B cell (primary cell): ENCODE results near the gene MAVS. TPM values are rescaled to one million over a fixed set of nuclear protein-coding genes. Genes with fewer than 3 reads are reported as not detected.

Source experiments
- ATAC-seq: fragments of 200-7000 bp; cut with Tn5 transposase; one replicate; pipeline ENCODE4 v1.10.0; 2021; ENCODE audit warnings: low read depth, mild to moderate bottlenecking, moderate number of reproducible peaks, moderate library complexity
- CTCF ChIA-PET: fragments of 350-600 bp; sonication (Branson Sonifier 250); formaldehyde crosslinking; loops from one replicate; lab custom pipeline; 2021; ENCODE audit warnings: antibody characterized with exemption, inconsistent platforms; lab: Charles Lee
- POLR2A ChIA-PET: fragments of 350-600 bp; sonication (Branson Sonifier 250); formaldehyde crosslinking; loops from one replicate; lab custom pipeline; 2021; ENCODE audit warnings: antibody characterized with exemption; lab: Charles Lee
- DNase-seq: peaks from one replicate; pipeline ENCODE4 v3.0.0; 2013
- H2AFZ ChIP-seq: 2 replicates; pipeline ENCODE4 v1.6.1; 2012; ENCODE audit warnings: mild to moderate bottlenecking, low read depth, low read length; ENCODE audit not compliant: insufficient read depth, poor library complexity, severe bottlenecking
- H3K27ac ChIP-seq, 2 donors: 1 replicate in 1 of 2; 2 replicates in 1 of 2; pipeline ENCODE4 v1.5.1; 2012 to 2013; ENCODE audit warnings: low read length in 2 of 2, mild to moderate bottlenecking in 2 of 2, moderate library complexity in 1 of 2
- H3K27me3 ChIP-seq, 4 experiments: fragments of 200-600 bp in 1 of 4; sonication (generic) in 1 of 4; replicated peaks in 1 of 4; 1 replicate in 2 of 4; 2 replicates in 2 of 4; pipeline versions ENCODE4 v1.6.1 to v1.7.0; 2013 to 2016; ENCODE audit warnings: low read length in 3 of 4, mild to moderate bottlenecking in 2 of 4, mixed read lengths in 1 of 4, moderate library complexity in 1 of 4; ENCODE audit not compliant: insufficient read depth in 4 of 4, control insufficient read depth in 3 of 4; ENCODE audit errors: control extremely low read depth in 1 of 4
- H3K36me3 ChIP-seq, 2 experiments: replicated peaks in 1 of 2; 1 replicate in 1 of 2; 2 replicates in 1 of 2; pipeline versions ENCODE4 v1.6.1 to v1.7.1; 2013; ENCODE audit warnings: low read length in 1 of 2; ENCODE audit not compliant: insufficient read depth in 2 of 2, control insufficient read depth in 1 of 2; ENCODE audit errors: control extremely low read depth in 1 of 2, extremely low read depth in 1 of 2
- H3K4me1 ChIP-seq, 2 donors: fragments of 200-600 bp in 1 of 2; sonication (generic) in 1 of 2; 1 replicate in 1 of 2; 2 replicates in 1 of 2; pipeline versions ENCODE4 v1.5.1 to v1.6.1; 2013 to 2017; ENCODE audit warnings: low read length in 2 of 2; ENCODE audit not compliant: control insufficient read depth in 2 of 2, insufficient read depth in 2 of 2
- H3K4me2 ChIP-seq: replicated peaks from 2 replicates; pipeline ENCODE3; 2012; ENCODE audit warnings: mild to moderate bottlenecking, low read depth, low read length; ENCODE audit not compliant: poor library complexity, severe bottlenecking
- H3K4me3 ChIP-seq, 5 experiments: fragments of 200-600 bp in 1 of 5; sonication (generic) in 1 of 5; 1 replicate in 3 of 5; 2 replicates in 2 of 5; pipeline versions ENCODE4 v1.5.1 to v1.7.0; 2011 to 2016; ENCODE audit warnings: low read length in 4 of 5, mild to moderate bottlenecking in 4 of 5, low read depth in 2 of 5, control low read depth in 1 of 5, moderate library complexity in 1 of 5; ENCODE audit not compliant: insufficient read depth in 1 of 5; ENCODE audit errors: control extremely low read depth in 1 of 5, extremely low read depth in 1 of 5
- H3K79me2 ChIP-seq: fragments of 200-600 bp; sonication (generic); one replicate; pipeline ENCODE4 v1.6.0; 2016; ENCODE audit warnings: low read length; ENCODE audit not compliant: control insufficient read depth, insufficient read depth
- H3K9ac ChIP-seq: fragments of 200-600 bp; sonication (generic); 2 replicates; pipeline ENCODE4 v1.6.1; 2017; ENCODE audit warnings: mild to moderate bottlenecking, low read length, moderate library complexity
- H3K9me3 ChIP-seq, 3 donors: one replicate each; pipeline versions ENCODE4 v1.6.1 to v1.7.1; 2013; ENCODE audit warnings: low read length in 2 of 3; ENCODE audit not compliant: control insufficient read depth in 2 of 3, insufficient read depth in 1 of 3; ENCODE audit errors: control extremely low read depth in 1 of 3
- H4K20me1 ChIP-seq: 2 replicates; pipeline ENCODE4 v1.6.0; 2012; ENCODE audit warnings: mild to moderate bottlenecking, low read length; ENCODE audit not compliant: insufficient read depth, control insufficient read depth, poor library complexity, severe bottlenecking
- H3K27ac Mint-ChIP-seq: one replicate; pipeline ENCODE4 v1.8.0; 2021; ENCODE audit warnings: mixed read lengths
- H3K27me3 Mint-ChIP-seq: one replicate; pipeline ENCODE4 v1.8.0; 2021; ENCODE audit warnings: mixed read lengths
- H3K4me1 Mint-ChIP-seq: one replicate; pipeline ENCODE4 v1.8.0; 2021; ENCODE audit warnings: mixed read lengths
- H3K4me3 Mint-ChIP-seq: one replicate; pipeline ENCODE4 v1.8.0; 2021; ENCODE audit warnings: mixed read lengths
- H3K9me3 Mint-ChIP-seq: one replicate; pipeline ENCODE4 v1.8.0; 2022; ENCODE audit warnings: mixed read lengths; ENCODE audit not compliant: insufficient read depth
- EZH2 ChIP-seq: IDR thresholded peaks from 2 replicates; pipeline ENCODE4 v1.6.1; 2012; ENCODE audit warnings: borderline replicate concordance, low read depth, mild to moderate bottlenecking, moderate library complexity, low read length; ENCODE audit not compliant: insufficient read depth, poor library complexity, severe bottlenecking
- WGBS: methylation state at CpG from one replicate; pipeline ENCODE4 v1.1.5; 2013; ENCODE audit warnings: missing lambda C conversion rate; ENCODE audit not compliant: insufficient coverage; 5-methylcytosine and 5-hydroxymethylcytosine counted together
- intact Hi-C: fragments of 100-400 bp; cut with micrococcal nuclease; formaldehyde crosslinking; loops from one replicate; pipeline ENCODE4 v1.10.0; 2022
- polyA plus RNA-seq: library from polyadenylated mRNA; depleted of rRNA; stranded (reverse); fragments of >200 nt; gene quantifications from 2 replicates; pipeline ENCODE4 v1.2.3, GENCODE V29; 2012
- total RNA-seq, 2 donors: library from RNA; stranded (reverse); fragments of 120-200 nt in 1 of 2; gene quantifications; 1 replicate in 1 of 2; 2 replicates in 1 of 2; pipeline versions ENCODE4 v1.2.3 to v1.2.4, GENCODE V29; 2013 to 2022
- TF ChIP-seq, protein P1 (sequence below): fragments of 200-600 bp; IDR thresholded peaks from one replicate; pipeline ENCODE4 v1.8.0; 2022; ENCODE audit warnings: antibody characterized with exemption, mild to moderate bottlenecking

The MAVS gene
- total and polyA plus RNA-seq, 2 donors (not counting 1 experiment from before 2014, with no cell fraction given), result 17.2 to 52.2 TPM

DNA sequence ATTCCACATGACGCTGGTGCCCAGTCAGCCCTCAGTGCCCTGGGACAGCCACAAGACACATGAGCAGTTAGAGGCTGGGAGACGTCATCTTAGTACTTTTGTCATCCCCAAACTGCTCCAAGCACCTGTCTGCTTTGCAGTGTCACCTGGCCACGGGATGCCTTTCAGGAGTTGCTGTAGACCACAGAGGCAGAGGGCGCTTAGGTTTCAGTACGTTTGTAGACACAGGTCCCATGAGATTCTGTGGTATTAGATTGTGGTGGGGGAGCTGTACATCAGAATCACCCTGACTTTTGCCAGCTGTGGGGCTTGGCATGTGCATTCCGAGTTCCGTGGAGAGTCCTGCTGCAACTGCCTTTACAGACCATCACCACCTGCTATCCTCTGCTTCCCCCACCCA lies 16.7 kb downstream of the MAVS start:
- no peaks in the 10 kb centered on the region for H3K4me1 ChIP-seq
- no peak overlapping the region for H3K27ac ChIP-seq
- peaks cover 6% of the 10 kb centered on the region for H4K20me1 ChIP-seq
- Mint-ChIP-seq H3K4me3 (no peak overlapping the region), H3K27me3 (no peaks in the 10 kb centered on the region), H3K4me1 (peaks cover 5% of the 10 kb centered on the region), H3K27ac (no peak overlapping the region), H3K9me3 (no peaks in the 10 kb centered on the region)
- TF ChIP-seq EZH2, result no peak
- TF ChIP-seq, protein P1, sequence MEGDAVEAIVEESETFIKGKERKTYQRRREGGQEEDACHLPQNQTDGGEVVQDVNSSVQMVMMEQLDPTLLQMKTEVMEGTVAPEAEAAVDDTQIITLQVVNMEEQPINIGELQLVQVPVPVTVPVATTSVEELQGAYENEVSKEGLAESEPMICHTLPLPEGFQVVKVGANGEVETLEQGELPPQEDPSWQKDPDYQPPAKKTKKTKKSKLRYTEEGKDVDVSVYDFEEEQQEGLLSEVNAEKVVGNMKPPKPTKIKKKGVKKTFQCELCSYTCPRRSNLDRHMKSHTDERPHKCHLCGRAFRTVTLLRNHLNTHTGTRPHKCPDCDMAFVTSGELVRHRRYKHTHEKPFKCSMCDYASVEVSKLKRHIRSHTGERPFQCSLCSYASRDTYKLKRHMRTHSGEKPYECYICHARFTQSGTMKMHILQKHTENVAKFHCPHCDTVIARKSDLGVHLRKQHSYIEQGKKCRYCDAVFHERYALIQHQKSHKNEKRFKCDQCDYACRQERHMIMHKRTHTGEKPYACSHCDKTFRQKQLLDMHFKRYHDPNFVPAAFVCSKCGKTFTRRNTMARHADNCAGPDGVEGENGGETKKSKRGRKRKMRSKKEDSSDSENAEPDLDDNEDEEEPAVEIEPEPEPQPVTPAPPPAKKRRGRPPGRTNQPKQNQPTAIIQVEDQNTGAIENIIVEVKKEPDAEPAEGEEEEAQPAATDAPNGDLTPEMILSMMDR, result no peak
- CTCF ChIA-PET, result no interaction called here
- ATAC-seq (peak; percentile 36), DNase-seq (no peak)
- peaks cover 0 to 3% (median 0%) of the 10 kb centered on the region in 3 donors for H3K9me3 ChIP-seq
- intact Hi-C loops, result no loop called here
- H3K4me3 ChIP-seq, result no peak overlapping the region
- 12% methylated on average over 7 of the region's 7 CpGs for WGBS
- no peak overlapping the region for H3K4me2 ChIP-seq
- H2AFZ ChIP-seq, result no peak overlapping the region
- H3K79me2 ChIP-seq, result peaks cover 6% of the 10 kb centered on the region
- peaks cover 11 to 67% of the 10 kb centered on the region in 2 experiments for H3K36me3 ChIP-seq
- POLR2A ChIA-PET, result no interaction called here
- H3K27me3 ChIP-seq, result no peaks in the 10 kb centered on the region
- no peak overlapping the region for H3K9ac ChIP-seq

DNA sequence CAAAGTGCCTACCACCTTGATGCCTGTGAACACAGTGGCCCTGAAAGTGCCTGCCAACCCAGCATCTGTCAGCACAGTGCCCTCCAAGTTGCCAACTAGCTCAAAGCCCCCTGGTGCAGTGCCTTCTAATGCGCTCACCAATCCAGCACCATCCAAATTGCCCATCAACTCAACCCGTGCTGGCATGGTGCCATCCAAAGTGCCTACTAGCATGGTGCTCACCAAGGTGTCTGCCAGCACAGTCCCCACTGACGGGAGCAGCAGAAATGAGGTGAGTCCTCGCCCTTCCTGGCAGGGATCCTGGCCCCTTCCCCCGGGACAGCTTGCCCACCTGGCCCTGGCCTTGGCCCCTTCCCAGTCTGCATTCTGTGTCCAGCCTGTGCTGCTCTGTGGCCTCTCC lies 17.9 kb downstream of the MAVS start:
- no peak for TF ChIP-seq EZH2
- TF ChIP-seq, protein P1, result no peak
- peaks cover 11 to 61% of the 10 kb centered on the region in 2 experiments for H3K36me3 ChIP-seq
- no peak overlapping the region for H3K4me2 ChIP-seq
- Mint-ChIP-seq H3K4me3 (no peak overlapping the region), H3K9me3 (no peaks in the 10 kb centered on the region), H3K27ac (no peak overlapping the region), H3K27me3 (no peaks in the 10 kb centered on the region), H3K4me1 (peaks cover 5% of the 10 kb centered on the region)
- WGBS, result 96% methylated on average over 5 of the region's 5 CpGs
- no peaks in the 10 kb centered on the region for H3K4me1 ChIP-seq
- CTCF ChIA-PET, result no interaction called here
- ATAC-seq (no peak), DNase-seq (no peak)
- POLR2A ChIA-PET, result no interaction called here
- no peak overlapping the region for H3K4me3 ChIP-seq
- H3K27ac ChIP-seq, result no peak overlapping the region
- peaks cover 0 to 3% (median 0%) of the 10 kb centered on the region in 3 donors for H3K9me3 ChIP-seq
- no peak overlapping the region for H3K9ac ChIP-seq
- intact Hi-C loops, result no loop called here
- no peak overlapping the region for H2AFZ ChIP-seq
- peaks cover 6% of the 10 kb centered on the region for H4K20me1 ChIP-seq
- H3K79me2 ChIP-seq, result peaks cover 2% of the 10 kb centered on the region
- H3K27me3 ChIP-seq, result no peaks in the 10 kb centered on the region
